HUDEP-2 (cell line): Measurements from ENCODE around the gene LRIG3.
"Not testable (repeated sequence)": the region's sequence is repeated elsewhere in the genome, so short reads cannot be mapped to it uniquely, and the experiment has no call there.

Experiments
- DNase-seq, 76 experiments: peaks; one replicate each; lab custom pipeline; 2025; ENCODE audit not compliant: unreplicated experiment in 76 of 76; lab: John Stamatoyannopoulos, UW

Gene LRIG3

DNA sequence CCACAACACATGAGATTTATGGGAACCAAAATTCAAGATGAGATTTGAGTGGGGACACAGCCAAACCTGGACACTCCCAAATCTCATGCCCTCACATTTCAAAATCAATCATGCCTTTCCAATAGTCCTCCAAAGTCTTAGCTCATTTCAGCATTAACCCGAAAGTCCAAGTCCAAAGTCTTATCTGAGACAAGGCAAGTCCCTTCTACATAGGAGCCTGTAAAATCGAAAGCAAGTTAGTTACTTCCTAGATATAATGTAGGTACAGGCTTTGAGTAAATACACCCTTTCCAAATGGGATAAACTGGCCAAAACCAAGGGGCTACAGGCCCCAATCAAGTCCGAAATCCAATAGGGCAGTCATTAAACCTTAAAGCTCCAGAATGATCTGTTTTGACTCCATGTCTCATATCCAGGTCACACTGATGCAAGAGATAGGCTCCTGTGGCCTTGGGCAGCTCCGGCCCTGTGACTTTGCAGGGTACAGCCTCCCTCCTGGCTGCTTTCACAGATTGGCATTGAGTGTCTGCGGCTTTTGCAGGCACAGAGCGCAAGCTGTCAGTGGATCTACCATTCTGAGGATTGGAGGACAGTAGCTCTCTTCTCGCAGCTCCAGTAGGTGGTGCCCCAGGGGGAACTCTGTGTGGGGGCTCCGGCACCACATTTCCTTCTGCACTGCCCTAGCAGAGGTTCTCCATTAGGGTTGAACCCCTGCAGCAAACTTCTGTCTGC lies 60.1 kb downstream of the LRIG3 start:
- no peak for DNase-seq

GRCh38 chr12:58858030-58858429 lies 62.3 kb downstream of the LRIG3 start:
- DNase-seq = no peak

- not testable (repeated sequence) for DNase-seq
Observed at GRCh38 chr12:58857206-58857605, 63.1 kb downstream of the LRIG3 start.

DNA sequence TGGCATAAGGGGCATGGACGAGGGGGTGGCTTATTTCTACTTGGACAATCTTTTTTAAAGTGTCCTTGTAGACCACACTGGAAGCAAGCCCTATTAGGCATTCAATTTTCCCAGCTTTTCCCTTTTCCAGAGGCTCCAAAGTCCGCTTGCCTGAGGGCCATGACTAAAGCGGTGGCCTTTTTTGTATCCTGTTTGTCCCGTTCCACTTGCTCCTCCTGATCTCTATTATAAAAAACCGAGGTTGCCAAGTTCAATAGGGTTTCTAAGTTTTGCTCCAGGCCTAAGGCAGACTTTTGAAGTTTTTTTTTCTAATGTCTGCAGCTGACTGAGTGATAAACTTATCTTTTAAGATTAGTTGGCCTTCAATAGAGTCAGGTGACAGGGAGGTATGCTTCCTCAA lies 64.7 kb downstream of the LRIG3 start:
- DNase-seq = not testable (repeated sequence)

- no peak for DNase-seq
Observed at GRCh38 chr12:58850826-58851225, 69.5 kb downstream of the LRIG3 start.

- DNase-seq = no peak
Observed at GRCh38 chr12:58847901-58848600, 72.3 kb downstream of the LRIG3 start.

DNA sequence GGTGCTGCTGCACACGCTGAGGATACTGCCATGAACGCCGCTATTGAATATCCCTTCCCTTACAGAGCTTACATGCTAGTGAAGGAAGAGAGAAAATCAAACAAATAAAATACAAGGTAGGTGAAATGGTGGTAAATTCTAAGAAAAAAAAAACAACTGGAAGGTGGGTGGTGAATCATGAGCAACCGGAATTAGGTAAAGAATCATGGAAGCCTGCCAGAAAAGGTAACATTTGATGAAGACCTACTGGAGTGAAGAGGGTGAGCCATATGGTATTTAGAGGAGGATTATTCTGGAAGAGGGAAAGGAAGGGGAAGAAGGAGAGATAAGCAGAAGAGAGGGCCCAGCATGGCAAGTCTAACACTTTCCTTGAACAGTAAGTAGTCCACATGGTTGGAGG lies 76.1 kb downstream of the LRIG3 start:
- DNase-seq = no peak

DNA sequence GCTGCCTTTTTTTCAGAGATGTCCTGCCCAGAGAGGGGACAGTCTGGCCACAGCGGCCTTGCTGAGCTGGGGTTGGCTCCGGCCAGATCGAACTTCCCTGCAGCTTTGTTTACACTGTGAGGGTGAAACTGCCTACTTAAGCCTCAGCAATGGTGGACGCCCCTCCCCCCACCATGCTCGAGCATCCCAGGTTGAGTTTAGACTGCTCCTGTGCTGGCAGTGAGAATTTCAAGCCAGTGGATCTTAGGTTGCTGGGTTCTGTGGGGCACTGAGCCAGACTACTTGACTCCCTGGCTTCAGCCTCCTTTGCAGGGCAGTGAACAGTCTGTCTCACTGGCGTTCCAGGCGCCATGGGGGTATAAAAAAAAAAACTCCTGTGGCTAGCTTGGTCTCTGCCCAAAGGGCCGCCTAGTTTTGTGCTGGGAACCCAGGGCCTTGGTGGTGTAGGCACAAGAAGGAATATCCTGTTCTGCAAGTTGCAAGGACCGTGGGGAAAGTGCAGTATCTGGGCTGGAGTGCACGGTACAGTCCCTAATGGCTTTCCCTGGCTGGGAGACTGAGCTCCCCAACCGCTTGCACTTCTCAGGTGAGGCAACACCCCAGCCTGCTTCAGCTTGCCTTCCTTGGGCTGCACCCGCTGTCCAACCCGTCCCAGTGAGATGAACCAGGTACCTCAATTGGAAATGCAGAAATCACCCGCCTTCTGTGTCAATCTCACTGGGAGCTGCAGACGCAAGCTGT lies 79.1 kb downstream of the LRIG3 start:
- no peak for DNase-seq

DNA sequence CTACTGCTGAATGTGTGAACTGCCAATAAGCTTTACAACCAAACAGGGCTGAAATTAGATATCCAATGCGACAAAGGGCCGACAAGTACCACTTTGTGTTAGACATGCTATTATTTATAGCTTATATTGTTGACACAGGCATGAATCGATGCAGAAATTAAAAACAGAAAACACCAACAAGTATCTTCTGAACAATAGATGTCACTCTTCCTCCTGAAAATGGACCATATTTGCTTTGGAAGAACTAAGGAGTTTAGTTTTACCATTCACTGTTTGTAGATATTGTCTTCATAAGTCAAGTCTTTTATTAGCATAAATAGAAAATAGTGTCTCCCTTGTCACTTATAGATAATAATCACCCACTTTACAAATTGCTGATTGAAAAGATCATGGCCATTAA lies 86.5 kb downstream of the LRIG3 start:
- no peak for DNase-seq

- DNase-seq = no peak
Observed at GRCh38 chr12:58832920-58833319, 87.4 kb downstream of the LRIG3 start.
